GM13976 (cell line): Measurements from ENCODE around the gene HSPH1.

ENCODE experiments used
- DNase-seq: peaks from one replicate; pipeline ENCODE4 v3.0.0; 2012; ENCODE audit warnings: low spot score
- in situ Hi-C: fragments of 300-500 bp; cut with MboI; formaldehyde crosslinking; loops from one replicate; pipeline ENCODE4 v1.12.0; 2022; ENCODE audit warnings: low sequenced_read_pairs, mixed read lengths, inconsistent platforms; ENCODE audit not compliant: unreplicated experiment
- TF ChIP-seq, protein P1 (sequence below): IDR thresholded peaks from 2 replicates; pipeline ENCODE4 v1.5.1; 2012; ENCODE audit warnings: borderline replicate concordance, mild to moderate bottlenecking; ENCODE audit not compliant: insufficient read depth; ENCODE audit errors: extremely low read depth, missing control alignments, control extremely low read depth

The HSPH1 gene

DNA sequence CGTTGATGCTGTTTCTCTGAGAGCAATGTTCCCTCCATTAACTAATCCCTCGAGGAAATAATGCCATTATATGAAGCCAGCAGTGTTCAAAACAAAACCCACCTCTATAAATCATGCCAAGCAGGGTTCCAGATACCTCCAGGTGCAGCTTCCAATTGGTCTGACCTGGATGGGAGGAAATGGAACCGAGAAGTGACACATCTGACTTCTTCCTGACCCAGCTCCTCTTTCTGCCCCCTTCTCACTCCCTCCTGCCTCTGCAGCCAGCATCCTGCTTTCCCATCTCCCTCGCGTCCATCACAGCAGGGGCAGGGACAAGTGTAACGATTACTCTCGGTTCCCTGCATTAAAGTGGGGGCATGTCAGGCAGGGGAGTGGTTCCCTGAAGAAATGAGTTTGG, 37.5 kb downstream of the HSPH1 start:
- DNase-seq = no peak
- in situ Hi-C loops = no loop called here
- TF ChIP-seq, protein P1, sequence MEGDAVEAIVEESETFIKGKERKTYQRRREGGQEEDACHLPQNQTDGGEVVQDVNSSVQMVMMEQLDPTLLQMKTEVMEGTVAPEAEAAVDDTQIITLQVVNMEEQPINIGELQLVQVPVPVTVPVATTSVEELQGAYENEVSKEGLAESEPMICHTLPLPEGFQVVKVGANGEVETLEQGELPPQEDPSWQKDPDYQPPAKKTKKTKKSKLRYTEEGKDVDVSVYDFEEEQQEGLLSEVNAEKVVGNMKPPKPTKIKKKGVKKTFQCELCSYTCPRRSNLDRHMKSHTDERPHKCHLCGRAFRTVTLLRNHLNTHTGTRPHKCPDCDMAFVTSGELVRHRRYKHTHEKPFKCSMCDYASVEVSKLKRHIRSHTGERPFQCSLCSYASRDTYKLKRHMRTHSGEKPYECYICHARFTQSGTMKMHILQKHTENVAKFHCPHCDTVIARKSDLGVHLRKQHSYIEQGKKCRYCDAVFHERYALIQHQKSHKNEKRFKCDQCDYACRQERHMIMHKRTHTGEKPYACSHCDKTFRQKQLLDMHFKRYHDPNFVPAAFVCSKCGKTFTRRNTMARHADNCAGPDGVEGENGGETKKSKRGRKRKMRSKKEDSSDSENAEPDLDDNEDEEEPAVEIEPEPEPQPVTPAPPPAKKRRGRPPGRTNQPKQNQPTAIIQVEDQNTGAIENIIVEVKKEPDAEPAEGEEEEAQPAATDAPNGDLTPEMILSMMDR = no peak

DNA sequence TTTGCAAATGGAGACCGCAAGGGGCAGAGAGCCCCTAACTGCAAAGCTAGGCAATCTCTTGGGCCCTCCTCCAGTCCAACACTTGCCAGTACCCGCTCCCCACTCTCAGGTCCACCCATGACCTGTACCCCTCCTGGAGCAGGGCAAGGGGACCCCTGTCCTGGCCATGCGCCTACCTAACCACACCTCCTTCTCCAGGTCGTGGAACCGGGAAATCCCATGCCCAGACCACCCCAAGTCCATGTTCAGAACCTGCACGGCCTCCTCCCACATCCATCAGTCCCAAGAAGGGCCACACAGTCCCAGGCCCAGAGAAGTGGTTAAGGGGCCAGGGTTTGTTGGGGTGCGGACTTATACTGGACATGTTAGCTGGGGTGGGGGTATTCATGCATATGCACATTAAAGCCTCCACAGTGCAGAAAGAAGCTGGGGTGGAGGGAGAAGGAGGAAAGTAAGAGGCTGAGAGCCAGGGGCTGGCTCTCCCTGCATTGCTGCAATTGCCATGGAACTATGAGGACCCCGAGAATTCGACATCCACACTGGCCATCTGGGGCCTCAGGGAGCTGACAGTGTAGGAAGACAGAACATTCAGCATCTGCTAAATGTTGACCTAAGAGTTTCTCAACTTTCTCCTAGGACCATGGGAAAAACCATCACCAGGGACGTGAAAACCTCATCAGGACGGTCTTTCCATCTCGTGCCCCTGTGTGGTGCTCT, 39.0 kb downstream of the HSPH1 start:
- TF ChIP-seq, protein P1 = no peak
- DNase-seq = no peak
- in situ Hi-C loops = no loop called here

DNA sequence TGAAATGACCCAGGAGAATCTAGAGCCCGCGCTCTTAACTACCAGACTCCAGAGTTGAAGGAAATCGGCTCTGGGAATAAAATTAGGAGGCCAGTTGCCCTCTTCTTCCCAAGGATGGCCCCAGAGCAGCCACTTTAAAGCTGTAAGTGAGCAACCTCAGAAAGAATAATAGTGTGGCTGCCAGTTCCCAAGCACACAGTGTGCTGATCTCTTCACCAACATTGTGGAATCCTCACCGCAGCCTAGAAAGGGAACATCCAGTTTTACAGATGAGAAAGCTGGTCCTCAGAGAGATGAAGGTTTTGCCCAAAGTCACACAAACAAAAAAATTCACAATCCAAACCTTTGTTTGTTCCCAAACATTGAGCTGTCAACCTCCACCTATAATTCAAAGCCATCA, 39.6 kb downstream of the HSPH1 start:
- TF ChIP-seq, protein P1 = no peak
- in situ Hi-C loops = no loop called here
- no peak for DNase-seq

DNA sequence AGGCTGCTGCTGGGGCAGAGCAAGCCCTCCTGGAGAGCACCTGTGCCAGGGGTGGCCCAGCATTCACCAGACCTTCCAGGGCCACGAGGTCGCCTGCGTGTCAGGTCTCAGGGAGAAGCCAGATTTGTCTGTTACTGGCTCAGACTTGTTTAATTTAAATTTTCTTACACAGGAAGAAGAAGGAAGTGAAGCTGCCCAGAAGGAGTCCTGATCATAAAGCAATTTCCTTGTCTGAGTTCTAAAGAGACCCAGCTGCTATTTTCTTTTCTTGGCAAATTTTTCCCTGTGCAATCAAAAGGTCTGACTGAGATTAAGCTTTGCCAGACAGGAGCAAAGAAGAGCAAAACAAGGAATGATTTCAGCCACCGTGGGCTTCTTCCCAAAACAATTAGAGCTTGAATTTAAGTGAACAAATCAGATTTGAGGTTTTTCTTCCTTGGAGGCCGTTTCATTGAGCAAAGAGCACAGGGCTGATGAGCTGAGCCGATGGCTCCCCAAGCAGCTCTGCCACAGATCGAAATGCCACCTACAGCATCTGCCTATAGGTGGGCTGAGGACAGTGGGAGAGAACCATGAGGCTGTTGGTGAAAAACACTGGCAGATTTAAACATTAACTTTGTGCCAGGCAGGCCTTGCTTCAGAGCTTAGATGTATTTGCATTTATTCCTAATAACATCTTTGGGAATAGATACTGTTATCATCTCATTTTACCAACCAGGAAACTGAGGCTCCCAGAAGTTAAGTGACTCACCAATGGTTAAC, 40.1 kb downstream of the HSPH1 start:
- DNase-seq = no peak
- in situ Hi-C loops = no loop called here
- TF ChIP-seq, protein P1 = no peak

DNA sequence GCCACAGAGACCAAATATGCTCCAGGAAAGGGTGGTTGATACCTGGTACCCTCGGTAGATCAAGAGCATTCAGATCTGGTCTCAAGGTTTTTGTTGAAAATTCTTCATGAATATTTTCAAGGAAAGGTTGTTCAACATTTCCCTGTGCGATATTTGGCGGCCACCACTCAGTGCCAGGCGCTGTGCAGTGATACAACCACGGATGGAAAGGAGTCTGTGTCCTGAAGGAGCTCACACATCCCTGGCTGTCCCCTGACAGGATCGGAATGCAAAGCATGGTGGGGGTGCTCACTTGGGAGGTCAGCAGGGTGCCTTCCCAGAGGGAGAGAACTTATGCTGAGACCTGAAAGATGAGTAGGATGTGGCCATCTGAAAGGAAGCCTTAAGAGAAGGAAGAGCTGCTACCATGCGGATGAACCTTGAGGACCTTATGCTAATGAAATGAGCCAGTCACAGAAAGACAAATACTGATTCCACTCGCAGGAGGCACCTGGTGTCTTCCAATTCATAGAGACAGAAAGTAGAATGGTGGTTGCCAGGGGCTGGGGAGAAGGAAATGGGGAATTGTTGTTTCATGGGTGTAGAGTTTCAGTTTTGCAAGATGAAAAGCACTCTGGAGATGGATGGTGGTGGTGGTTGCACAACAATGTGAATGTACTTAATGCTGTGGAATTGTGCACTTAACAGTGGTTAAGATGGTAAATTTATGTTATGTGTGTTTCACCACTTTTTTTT, 41.6 kb downstream of the HSPH1 start:
- in situ Hi-C loops = no loop called here
- TF ChIP-seq, protein P1 = no peak
- DNase-seq = no peak

DNA sequence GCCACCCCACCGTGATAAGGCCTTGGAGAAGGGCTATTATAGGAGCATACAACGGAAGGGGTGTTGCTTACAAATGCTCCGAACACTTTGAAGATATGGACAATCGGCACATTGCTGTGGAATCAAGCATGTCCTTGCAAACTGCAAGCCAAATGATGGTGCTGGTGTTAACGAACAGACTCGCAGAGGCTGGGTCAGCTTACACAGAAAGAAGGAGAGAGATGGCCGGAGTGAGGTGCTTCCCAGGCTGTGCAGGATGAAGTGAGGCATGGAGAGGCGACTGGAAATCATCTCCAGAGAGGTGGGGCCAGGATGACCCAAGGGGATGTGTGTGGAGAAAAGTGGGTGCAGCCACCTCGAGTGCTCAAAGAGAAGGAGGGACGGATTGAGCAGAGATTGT, 42.2 kb downstream of the HSPH1 start:
- no peak for DNase-seq
- TF ChIP-seq, protein P1 = no peak
- in situ Hi-C loops = no loop called here
